ENCODE measurements around the gene PTGS2.
"Not testable (repeated sequence)": the region's sequence is repeated elsewhere in the genome, so short reads cannot be mapped to it uniquely, and the experiment has no call there.

PTGS2 gene

DNA sequence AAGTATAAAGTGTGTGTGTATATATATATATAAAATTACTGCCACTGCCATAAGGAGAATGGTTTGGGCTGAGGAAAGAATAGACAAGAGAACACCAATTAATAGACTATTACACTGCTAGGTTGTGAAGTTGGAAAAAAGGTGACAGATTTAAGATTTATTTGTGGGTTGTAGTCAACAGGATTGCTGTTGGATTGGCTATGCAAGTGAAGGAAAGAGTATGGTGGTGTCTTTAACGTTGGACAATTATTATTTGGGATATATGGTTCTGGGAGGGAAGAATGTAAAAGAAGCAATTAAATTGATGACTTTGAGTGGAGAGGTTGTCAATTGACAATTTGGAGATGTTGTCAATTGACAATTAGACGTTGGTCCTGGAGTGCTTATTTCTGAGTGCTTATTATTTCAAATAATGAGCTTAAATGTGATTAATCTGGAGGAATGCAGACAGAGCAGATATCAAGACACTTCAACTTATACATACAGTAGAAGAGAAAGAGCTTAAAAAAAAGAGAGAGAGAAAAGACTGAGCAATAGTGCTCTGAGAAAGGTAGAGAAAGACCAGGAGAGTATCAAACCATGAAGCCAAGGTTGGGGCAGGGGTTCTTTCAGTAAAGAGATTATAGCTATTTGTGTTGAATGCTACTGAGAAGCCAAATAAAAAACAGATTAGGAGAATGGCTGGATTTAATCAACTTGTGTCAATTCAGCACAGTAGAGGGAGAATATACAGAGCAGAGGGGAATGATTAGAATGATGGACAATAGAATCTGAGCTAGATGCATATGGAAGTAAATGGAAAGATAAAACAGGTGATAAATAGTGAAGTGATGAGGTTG, 9.7 kb downstream of the PTGS2 start:
- DNase-seq (ENCODE audit: insufficient read length, low spot score), result no peak
- FAIRE-seq, result no peak

DNA sequence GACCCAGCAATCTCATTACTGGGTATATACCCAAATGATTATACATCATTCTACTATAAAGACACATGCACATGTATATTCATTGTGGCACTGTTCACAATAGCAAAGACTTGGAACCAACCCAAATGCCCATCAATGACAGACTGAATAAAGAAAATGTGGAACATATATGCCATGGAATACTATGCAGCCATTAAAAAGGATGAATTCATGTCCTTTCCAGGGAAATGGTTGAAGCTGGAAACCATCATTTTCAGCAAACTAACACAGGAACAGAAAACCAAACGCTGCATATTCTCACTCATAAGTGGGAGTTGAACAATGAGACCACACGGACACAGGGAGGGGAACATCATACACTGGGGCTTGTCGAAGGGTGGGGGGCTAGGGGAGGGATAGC, 10.4 kb downstream of the PTGS2 start:
- not testable (repeated sequence) for DNase-seq (ENCODE audit: insufficient read length, low spot score); FAIRE-seq

DNA sequence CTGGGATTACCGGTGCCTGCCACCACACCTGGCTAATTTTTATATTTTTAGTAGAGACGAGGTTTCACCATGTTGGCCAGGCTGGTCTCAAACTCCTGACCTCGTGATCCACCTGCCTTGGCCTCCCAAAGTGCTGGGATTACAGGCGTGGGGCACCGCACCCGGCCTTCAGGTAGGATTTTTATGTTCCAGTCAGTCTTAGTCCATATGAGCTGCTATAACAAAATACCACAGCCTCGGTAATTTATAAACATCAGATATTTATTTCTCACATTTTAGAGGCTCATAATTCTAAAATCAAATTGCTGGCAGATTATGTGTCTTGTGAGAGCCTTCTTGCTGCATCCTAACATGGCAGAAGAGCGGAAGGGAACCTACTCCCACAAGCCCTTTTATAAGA, 16.0 kb downstream of the PTGS2 start:
- not testable (repeated sequence) for FAIRE-seq; DNase-seq (ENCODE audit: insufficient read length, low spot score)

DNA sequence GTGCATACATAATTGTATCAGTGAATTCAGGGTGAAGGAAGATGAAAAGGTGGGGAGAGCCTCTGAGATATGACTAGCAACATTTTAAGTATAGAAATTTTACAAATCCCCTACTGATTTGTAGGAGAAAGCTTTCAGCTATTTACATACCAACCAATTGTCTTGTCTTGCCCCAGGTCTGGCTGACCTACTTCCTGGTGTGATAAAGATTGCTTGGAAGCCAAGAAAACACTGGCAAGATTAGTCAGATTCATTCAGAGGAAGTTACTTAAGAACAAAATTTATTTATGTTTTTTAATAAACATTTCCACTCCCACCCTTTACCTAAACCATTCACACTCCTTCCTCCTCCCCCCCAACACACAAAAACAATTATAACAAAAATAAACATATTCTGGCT, 17.5 kb downstream of the PTGS2 start:
- no peak for DNase-seq (ENCODE audit: insufficient read length, low spot score)

DNA sequence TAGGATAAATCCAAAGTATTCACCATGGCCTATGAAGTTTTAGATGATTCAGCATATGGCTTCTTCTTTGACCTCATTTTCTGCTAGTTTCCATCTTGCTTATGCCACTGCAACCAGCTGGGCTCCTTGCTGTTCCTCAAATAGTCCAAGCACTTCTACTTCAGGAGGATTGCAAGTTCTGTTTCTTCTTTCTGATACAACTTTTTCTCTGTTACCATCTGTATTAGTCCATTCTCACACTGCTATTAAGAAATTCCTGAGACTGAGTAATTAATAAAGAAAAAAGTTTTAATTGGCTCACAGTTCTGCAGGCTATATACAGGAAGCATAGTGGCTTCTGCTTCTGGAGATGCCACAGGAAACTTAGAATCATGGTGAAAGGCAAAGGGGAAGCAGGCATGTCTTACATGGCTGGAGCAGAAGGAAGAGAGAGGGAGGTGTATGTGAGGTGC, 20.3 kb downstream of the PTGS2 start:
- FAIRE-seq (no peak), DNase-seq (ENCODE audit: insufficient read length, low spot score) (no peak)

More for the DNA sequence above, 17.5 kb downstream of the PTGS2 start:
- FAIRE-seq, result no peak

DNA sequence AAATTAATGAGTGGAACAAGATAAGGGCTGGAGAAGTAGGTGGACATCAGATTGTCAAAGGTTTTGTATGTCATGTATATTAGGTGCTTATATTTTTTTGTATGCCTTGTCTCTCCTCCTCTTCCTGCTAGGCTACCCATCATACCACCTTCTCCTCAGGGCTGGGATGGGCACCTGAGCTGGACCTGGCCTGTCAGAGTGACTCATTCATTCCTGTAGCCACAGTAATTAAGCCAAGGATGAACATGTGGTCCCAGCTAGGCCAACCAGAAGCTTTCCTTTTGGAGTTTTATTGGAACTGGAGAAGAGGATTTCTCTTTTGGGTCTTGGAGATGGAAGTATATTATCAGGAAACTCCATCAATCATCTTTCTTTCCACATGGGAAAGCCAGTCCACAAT, 21.2 kb downstream of the PTGS2 start:
- no peak for FAIRE-seq

DNA sequence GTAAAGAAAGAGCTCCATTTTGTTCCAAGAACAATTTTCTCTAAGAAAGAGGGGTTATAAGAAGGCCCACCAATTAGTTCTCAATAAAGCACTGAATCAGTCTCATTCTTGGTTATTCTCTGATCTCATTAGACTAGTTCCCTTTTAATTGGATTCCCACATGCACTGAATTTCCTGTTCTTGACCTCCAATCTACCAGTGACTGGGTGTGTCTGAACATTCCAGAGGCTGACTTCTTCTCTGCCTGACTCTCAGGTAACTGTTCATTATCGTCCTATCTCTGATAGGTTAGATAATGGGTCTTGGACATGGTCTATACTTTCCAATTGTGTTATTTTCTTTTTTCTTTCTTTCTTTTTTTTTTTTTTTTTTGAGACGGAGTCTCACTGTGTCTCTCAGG, 22.7 kb downstream of the PTGS2 start:
- DNase-seq (ENCODE audit: insufficient read length, low spot score), result no peak
- FAIRE-seq, result no peak

More for the DNA sequence above, 21.2 kb downstream of the PTGS2 start:
- no peak for DNase-seq (ENCODE audit: insufficient read length, low spot score)

DNA sequence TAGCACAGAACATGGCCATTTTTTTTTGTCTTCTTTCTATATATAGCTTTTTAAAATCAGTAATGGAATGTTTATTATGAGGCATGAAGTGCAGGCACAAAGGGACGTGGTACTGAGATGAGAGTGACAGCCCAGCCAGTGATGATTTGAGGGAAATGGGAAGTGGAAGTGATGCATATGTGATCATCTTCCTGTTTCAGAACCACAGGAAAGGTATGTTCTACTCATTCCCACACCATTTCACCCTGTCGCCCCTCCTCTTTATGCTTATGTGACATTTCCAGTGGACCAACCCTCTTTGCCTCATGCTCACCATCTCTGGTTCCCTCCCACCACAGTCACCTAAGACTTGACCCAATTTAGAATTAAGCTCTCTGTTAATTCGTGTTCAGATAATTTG, 24.3 kb downstream of the PTGS2 start:
- FAIRE-seq, result no peak
- no peak for DNase-seq (ENCODE audit: insufficient read length, low spot score)

DNA sequence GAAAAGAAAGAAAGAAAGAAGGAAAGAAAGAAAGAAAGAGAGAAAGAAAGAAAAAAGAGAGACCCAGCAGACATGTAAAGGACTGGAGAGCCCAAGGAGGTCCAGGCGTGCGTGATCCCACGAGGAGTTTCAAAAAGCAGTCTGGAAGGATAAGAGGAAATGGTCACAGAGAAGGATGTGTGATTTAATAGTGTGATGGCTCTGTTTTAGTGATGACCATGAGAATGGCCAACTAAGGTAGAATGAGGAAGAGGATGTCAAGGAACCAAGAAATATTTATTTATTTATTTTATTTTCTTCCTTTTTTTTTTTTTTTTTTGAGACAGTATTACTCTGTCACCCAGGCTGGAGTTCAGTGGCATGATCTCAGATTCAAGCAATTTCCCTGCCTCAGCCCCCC, 25.5 kb downstream of the PTGS2 start:
- FAIRE-seq (no peak), DNase-seq (ENCODE audit: insufficient read length, low spot score) (no peak)

DNA sequence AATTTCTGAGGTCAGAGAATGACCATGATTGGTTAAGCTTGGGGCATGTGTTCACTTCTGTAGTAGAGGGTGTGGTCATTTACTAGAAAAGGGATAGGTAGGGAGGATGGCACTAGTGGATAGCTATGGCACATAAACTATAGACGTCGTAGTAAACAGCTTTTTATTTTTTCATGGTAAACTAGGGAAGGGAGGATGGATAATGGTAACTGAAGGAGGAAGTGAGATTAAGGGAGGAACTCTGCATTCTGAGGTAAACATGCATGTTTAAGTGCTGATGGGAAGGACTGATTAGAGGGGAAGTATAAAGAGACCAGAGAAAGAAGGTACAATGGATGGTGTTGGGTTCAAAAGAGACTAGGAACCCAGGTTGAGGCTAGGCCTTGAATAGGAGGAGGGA, 26.9 kb downstream of the PTGS2 start:
- no peak for FAIRE-seq
- no peak for DNase-seq (ENCODE audit: insufficient read length, low spot score)

DNA sequence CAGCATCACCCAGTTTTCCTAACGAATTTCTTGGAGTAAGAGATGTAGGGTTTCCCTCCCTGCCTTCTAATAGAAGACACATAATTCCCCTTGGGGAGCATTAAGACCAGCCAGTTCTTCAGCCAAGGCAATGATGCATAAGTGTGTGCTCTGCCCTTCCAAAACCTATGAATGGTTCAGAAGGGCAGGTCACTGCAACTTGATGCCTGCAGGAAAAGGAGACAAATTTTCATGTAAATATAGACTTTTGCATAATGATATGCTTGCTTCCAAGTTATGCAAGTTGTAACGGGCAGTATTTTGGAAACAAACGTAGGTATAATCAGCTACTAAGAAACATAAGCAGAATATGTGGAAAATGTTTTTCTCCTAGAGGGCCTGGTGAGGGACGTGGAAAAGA, 31.6 kb downstream of the PTGS2 start:
- no peak for DNase-seq (ENCODE audit: insufficient read length, low spot score)
- FAIRE-seq, result no peak

DNA sequence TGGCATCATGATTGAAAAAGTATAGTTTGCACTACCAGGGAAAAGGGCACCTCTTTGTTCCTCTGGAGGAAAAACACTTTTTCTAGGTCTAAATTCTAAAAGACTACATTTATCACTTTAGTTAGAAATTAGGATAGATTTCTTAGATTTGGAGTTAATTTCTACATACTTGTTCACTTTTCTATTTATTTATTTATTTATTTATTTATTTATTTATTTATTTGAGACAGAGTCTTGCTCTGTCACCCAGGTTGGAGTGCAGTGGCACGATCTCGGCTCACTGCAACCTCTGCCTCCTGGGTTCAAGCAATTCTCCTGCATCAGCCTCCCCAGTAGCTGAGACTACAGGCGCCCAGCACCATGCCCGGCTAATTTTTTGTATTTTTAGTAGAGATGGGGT, 32.2 kb downstream of the PTGS2 start:
- FAIRE-seq; DNase-seq (ENCODE audit: insufficient read length, low spot score): not testable (repeated sequence)

DNA sequence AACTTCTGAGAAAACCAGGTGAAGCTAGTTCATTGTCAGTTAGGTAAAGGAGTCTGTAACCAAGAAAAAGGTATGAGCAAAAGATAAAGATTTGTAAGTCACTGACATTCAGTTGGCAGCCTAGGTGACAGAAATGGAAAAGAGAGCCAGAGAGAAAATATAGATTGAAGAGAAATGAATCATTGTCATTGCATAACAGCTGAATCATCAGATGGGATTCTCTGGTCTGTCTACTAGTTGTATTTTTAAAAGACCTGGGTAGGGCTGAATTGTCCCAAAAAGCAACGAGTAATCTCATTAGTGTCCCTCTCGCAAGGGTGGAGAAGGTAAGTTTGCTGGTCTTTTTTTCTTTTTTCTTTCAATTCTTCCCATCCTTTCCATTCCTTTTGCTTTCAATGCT, 36.6 kb downstream of the PTGS2 start:
- no peak for FAIRE-seq
- DNase-seq (ENCODE audit: insufficient read length, low spot score), result no peak

DNA sequence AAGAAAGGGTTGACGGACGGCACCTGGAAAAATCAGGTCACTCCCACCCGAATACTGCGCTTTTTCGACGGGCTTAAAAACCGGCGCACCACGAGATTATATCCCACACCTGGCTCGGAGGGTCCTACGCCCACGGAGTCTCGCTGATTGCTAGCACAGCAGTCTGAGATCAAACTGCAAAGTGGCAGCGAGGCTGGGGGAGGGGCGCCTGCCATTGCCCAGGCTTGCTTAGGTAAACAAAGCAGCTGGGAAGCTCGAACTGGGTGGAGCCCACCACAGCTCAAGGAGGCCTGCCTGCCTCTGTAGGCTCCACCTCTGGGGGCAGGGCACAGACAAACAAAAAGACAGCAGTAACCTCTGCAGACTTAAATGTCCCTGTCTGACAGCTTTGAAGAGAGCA, 42.7 kb downstream of the PTGS2 start:
- not testable (repeated sequence) for DNase-seq (ENCODE audit: insufficient read length, low spot score); FAIRE-seq

DNA sequence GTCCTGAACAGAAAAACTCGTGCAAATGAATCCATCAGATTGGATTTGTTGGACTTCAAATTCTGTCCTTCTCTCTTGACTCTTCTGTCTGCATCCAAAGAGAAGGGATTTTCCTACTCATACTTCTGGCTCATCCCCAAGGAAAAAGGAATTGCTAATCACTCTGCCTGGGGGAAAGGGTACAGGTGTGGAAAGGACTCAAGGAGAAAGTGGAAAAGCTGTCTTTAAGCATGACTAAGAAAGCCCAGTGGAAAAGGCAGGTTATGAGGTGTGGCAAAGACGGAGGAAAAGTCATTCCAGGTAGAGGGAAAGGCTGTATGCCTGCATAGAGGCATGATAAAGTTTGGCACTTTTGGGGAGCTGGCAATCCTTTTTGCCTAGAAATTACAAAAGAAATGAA, 43.4 kb downstream of the PTGS2 start:
- DNase-seq (ENCODE audit: insufficient read length, low spot score) (no peak), FAIRE-seq (no peak)

DNA sequence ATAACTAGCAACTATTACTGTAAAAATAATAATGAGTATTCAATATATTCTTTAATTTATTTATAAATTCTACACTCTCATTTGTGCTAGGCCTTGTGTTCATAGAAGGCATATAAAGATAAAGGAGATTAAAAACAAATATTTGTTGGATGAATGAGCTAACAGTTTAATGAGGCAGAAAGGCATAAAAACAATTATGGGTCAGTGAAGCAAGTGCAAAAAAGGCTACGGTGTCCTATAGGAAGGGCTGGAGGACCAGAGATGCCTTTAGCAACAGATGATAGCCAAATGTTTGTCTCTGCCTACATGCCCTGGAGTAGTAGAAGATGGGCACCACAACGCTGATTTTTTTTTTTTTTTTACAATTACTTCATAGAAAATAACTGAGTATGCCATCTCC, 45.7 kb downstream of the PTGS2 start:
- DNase-seq (ENCODE audit: insufficient read length, low spot score) (no peak), FAIRE-seq (no peak)

DNA sequence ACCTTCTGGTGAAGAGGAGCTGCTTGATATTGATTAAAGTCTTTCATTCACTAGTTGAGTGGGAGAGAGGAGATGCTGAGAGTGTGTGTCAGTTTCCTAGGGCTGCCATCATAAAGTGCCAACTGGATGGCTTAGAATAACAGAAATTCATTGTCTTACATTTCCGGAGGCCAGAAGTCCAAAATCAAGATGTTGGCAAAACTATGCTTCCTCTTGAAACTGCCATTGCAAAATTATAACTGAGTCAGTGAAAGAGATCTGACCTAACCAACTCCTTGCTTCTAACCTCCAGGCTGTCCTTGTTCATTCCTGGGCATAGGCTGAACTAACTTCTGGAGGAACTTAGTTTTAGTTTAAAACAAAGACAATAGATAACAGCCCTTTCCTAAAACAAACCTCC, 47.1 kb downstream of the PTGS2 start:
- FAIRE-seq (no peak), DNase-seq (ENCODE audit: insufficient read length, low spot score) (no peak)

DNA sequence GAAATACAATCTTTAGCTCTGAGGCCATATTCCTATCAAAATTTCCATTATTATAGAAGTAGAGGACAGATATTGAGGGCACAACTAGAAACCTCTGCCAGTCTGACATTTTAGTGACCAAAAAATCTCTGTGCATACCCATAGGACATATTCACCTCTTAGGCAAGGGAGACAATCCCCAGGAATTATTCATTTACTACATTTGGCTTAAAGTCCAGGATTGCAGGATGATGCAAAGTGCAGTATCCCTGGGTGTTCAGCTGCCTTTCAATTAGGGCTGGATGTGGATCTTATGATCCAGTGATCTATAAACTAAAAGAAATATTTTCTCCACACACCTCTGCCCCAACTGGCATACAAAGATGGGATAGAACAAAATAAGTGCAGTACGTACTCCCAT, 50.9 kb downstream of the PTGS2 start:
- no peak for DNase-seq (ENCODE audit: insufficient read length, low spot score)
- no peak for FAIRE-seq

DNA sequence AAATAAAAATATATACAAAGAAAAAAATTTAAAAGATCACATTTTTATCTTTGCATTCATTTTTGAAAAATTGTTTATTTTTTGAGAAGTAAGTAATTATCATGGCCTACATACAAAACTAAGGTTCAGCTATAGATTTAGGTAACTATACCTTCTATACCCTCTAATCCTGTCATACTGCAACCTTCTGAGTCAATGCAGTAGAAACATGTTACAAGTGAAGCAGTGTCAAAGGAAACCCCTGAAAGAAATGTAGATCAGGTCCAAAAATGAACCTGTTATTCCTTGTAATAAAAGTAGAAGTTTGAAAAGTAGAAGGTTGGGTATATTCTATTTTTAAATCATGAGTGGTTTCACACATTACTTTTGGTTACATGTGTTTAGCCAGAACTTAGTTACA, 51.3 kb downstream of the PTGS2 start:
- DNase-seq (ENCODE audit: insufficient read length, low spot score) (no peak), FAIRE-seq (no peak)

DNA sequence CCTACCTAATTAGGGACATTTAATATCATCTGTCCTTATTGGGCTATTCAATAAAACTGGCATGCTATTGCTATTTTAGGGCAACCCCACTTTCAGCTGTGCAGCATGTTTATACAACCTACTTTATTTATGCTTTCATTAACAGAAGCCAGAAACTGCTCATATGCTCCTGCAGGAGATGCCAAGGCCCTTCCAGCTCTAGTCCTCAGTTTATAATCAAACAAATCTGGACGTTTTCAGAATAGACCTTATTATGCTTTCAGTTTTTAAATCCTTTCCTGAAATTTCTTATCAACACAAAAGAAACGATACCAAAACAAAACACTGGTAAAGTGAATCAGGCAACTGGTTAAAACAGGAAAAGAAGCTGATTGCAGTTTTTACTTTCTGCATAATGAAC, 53.2 kb downstream of the PTGS2 start:
- FAIRE-seq, result no peak
- DNase-seq (ENCODE audit: insufficient read length, low spot score), result no peak

DNA sequence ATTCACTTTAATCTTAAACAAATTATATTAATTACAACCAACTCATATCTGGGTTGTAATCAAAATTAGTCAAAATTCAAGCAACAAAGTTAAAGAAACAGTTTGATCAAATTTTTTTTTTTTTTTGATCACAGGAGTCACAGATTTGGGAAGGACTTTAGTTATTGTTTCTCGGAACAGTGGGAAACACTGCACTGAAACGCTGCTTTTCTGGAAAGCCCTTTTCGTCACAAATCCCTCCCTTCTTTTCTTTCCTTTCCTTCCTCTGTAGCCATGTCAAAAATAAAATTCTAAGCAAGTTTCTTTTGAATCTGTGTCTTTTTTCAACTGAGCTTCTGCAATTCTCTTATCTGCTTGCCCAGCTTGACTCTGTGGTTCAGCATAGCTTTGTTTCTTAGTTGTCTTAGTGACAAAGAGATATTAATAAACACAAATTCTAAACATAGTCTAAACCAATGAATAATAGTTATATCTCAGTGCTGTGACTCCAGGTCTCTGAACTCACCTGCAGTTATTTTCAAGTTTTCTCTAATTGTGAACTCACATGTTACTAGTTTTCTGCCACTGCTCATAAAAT, 53.8 kb downstream of the PTGS2 start:
- no peak for DNase-seq (ENCODE audit: insufficient read length, low spot score)
- FAIRE-seq, result no peak

DNA sequence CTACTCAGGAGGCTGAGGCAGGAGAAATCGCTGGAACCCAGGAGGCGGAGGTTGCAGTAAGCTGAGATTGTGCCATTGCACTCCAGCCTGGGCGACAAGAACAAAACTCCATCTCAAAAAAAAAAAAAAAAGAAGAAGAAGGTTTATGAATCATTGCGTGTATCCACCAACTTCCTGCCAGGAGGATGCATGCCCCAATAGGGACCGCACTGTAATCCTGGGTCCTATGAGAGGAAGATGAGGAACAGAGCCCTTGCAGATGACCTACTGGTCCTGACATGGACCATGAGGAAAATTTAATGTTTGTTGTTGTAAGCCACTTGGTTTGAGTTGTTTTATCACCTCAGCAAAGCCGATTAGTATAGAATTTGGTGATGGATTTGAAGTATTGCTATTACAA, 56.7 kb downstream of the PTGS2 start:
- no peak for FAIRE-seq

More for the DNA sequence above, 56.7 kb downstream of the PTGS2 start:
- DNase-seq (ENCODE audit: insufficient read length, low spot score), result no peak
